Fibroblast of villous mesenchyme (primary cell): ENCODE results near the gene CSTF2T. TPM values are rescaled to one million over a fixed set of nuclear protein-coding genes. Genes with fewer than 3 reads are reported as not detected.

Experiments used
- DNase-seq: peaks from one replicate; pipeline ENCODE4 v3.0.0-alpha.2; 2010; ENCODE audit warnings: low read depth
- H3K4me3 ChIP-seq: 2 replicates; pipeline ENCODE4 v1.5.1; 2011; ENCODE audit warnings: low read depth, mild to moderate bottlenecking, low read length
- total RNA-seq: library from RNA; depleted of rRNA; stranded (reverse); fragments of >200 nt; gene quantifications from 2 replicates; pipeline ENCODE4 v1.2.3, GENCODE V29; 2012
- TF ChIP-seq, protein P1 (sequence below): IDR thresholded peaks from 2 replicates; pipeline ENCODE4 v1.5.1; 2012; ENCODE audit warnings: low read depth, mild to moderate bottlenecking, low read length; ENCODE audit not compliant: insufficient read depth

CSTF2T gene
- total RNA-seq, 1 donor: 22.9 TPM

DNA sequence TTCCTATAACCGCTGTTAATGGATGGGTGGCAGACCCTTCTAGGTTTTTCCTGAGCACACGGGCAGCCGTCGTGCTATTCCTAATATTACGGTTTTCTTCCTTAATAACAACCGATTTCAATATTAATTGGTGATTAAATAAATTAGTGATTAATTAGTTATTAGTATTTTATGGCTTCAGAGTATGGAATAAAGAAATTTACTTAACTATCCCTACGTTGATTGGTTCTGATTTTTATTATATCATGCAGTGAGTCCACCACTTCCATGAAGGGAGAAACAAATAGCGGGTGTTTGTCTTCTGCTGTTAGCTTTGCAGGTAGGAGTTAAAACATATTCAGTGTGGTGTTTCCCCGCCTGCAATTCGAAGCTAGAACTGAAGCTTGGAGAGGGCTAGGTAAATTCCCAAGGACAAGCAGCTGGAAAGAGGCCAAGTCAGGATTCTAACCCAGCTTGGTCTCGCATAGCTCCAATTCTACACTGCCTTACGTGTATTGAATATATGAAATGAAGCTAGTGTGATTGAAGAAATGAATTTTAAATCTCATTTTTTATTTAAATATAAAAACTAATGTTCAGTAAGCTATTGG lies 928 bp upstream of the CSTF2T start:
- H3K4me3 ChIP-seq: peak overlapping the region; percentile 92
- no peak for DNase-seq
- TF ChIP-seq, protein P1, sequence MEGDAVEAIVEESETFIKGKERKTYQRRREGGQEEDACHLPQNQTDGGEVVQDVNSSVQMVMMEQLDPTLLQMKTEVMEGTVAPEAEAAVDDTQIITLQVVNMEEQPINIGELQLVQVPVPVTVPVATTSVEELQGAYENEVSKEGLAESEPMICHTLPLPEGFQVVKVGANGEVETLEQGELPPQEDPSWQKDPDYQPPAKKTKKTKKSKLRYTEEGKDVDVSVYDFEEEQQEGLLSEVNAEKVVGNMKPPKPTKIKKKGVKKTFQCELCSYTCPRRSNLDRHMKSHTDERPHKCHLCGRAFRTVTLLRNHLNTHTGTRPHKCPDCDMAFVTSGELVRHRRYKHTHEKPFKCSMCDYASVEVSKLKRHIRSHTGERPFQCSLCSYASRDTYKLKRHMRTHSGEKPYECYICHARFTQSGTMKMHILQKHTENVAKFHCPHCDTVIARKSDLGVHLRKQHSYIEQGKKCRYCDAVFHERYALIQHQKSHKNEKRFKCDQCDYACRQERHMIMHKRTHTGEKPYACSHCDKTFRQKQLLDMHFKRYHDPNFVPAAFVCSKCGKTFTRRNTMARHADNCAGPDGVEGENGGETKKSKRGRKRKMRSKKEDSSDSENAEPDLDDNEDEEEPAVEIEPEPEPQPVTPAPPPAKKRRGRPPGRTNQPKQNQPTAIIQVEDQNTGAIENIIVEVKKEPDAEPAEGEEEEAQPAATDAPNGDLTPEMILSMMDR: no peak

DNA sequence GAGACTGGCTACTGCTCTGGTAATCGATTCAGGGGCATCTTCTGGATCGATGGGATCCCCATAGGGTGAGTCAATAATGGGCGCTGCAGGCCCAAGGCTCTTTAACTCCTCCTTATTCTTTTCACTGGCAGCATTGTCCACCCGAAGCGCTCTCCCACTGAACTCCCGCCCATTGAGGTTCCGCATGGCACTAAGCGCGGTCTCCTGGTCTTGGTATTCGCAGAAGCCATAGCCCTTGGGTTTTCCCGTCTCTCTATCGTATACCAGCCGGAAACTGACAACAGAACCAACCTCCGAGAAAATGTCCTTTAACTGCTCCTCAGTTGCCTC lies 285 bp downstream of the CSTF2T start:
- peak overlapping the region; percentile 92 for H3K4me3 ChIP-seq
- TF ChIP-seq, protein P1: no peak
- no peak for DNase-seq

DNA sequence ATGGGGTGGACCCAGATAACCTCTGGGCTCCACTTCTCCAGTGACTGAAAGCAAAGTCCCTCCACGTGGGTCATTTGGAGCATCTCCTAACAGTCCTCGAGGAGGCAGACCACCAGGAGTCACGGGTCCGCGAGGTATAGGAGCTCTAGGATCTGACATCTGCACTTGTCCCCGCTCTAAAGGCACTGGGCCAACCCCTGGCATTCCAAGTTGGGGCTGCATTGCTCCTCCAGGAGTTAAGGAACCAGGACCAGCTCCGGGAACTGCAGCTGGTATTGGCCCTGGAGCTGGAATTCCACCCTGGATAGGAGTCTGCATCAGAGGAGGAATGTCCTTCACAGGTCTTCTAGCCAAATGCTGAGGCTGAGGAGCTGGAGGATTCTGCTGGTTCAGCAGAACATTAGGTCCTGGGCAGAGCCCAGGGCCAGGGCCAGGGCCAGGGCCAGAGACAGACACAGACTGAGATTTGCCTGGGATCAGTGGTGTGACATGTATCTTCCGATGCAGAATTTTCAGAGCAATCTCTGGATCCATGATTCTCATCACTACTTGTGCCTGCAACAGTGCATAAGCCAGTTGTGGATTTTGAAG lies 827 bp downstream of the CSTF2T start:
- DNase-seq: no peak
- H3K4me3 ChIP-seq: peak overlapping the region; percentile 92
- TF ChIP-seq, protein P1: no peak

DNA sequence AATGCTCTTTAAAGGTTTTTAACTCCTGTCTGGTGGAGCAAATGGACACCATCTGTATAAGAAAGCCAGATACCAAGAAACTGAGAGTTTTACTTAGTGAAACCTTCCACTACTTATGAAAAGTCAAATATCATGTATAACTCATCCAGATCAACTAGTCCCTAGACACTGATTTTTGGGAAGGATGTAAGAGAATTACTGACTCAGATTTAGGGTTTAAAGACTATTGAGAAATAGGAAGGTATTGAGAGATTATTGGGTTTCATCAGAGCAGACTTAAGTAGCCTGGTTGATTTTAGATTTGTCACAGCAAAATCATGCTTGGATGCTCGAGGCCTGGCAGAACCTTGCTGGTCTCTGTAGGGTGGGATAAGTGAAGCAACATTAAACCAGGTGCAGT lies 3.1 kb downstream of the CSTF2T start:
- TF ChIP-seq, protein P1: no peak
- DNase-seq: no peak
- H3K4me3 ChIP-seq: no peak overlapping the region

DNA sequence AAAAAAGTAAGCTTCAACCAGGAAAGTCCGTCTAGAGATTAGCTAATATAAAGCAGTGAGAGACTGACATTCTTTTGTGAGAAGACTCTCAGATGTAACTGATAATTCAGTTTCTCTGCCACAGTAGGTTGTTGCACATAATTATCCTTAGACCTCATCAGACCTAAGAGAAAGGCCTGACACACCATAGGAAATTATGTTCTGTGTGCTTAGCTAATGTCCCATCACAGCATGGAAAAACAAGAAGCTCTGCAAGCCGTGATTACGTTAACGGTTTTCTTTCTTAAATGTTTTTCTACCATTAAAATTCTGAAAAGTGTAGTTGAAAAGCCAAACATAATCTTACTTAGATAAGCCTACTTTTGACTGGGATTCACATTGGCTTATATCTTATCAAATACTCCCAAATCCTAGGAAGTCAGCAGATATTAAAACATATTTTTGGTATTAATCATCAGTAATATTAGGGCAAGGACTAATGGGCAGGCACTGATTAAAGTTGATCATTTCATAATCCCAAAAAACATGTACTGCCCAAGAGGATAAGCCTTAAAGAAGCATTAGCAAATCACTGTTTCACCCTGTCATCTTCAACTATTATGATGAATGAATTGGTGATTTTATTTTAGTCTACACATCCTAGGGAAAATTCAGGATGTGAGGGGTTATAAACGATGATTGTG lies 5.2 kb downstream of the CSTF2T start:
- TF ChIP-seq, protein P1: no peak
- DNase-seq: peak; percentile 35
- no peak overlapping the region for H3K4me3 ChIP-seq

GRCh38 chr10:51691135-51691534 lies 8.3 kb downstream of the CSTF2T start:
- no peak overlapping the region for H3K4me3 ChIP-seq
- TF ChIP-seq, protein P1: no peak
- no peak for DNase-seq
